HG02642 (cell line): ENCODE measurements around the gene ZSCAN2.
"Not testable (repeated sequence)": the region's sequence is repeated elsewhere in the genome, so short reads cannot be mapped to it uniquely, and the experiment has no call there.

ENCODE experiments used
- ATAC-seq: cut with Tn5 transposase; IDR thresholded peaks from one replicate; pipeline ENCODE4 v1.9.1; 2021; ENCODE audit warnings: mild to moderate bottlenecking; ENCODE audit not compliant: unreplicated experiment, poor library complexity

Gene ZSCAN2

DNA sequence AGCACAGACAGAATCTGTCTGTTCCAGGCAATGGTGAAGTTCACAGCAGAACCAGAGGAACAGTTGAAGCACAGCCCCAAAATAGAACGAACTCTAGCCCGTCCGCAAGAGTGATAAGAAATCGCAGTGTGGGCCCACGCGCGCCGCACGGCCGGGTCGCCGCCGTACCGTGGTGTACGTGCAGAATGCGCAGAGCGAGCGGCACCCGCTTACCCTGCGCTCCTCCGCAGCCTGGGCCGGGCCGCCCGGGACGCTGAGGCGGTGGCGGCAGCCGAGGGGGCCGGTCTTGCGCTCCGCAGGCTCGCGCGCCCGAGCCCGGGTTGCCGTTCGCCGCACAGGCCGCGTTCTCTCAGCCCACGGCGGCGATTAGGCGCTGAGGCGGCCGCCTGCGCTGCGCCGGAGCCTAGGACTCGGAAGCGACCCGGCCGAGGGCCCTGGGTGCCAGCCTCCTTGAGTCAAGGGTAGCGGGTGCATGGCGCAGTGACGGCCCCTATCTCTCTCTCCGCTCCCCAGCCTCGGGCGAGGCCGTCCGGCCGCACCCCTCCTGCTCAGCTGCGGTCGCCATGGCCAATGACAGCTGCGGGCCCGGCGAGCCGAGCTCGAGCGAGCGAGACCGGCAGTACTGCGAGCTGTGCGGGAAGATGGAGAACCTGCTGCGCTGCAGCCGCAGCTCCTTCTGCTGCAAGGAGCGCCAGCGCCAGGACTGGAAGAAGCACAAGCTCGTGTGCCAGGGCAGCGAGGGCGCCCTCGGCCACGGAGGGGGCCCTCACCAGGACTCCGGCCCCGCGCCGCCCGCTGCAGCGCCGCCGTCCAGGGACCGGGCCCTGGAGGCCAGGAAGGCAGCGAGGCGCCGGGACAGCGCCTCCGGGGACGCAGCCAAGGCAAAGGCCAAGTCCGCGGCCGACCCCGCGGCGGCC is 32.8 kb downstream of the ZSCAN2 start:
- ATAC-seq, result peak; percentile 51

DNA sequence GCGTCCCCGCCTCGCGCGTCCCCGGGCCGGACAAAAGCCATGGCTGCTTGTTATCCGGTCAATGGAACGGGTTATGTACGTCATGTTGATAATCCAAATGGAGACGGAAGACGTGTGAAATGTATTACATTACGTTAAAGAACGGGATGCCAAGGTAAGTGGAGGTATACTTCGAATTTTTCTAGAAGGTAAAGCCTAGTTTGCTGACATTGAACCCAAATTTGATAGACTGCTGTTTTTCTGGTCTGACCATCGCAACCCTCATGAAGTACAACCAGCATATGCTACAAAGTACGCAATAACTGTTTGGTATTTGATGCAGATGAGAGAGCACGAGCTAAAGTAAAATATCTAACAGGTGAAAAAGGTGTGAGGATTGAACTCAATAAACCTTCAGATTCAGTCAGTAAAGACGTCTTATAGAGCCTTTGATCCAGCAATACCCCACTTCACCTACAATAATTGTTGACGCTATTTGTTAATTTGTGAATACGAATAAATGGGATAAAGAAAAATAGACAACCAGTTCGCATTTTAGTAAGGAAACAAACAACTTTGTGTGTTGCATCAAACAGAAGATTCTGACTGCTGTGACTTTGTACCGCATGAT is 33.5 kb downstream of the ZSCAN2 start:
- ATAC-seq, result no peak

DNA sequence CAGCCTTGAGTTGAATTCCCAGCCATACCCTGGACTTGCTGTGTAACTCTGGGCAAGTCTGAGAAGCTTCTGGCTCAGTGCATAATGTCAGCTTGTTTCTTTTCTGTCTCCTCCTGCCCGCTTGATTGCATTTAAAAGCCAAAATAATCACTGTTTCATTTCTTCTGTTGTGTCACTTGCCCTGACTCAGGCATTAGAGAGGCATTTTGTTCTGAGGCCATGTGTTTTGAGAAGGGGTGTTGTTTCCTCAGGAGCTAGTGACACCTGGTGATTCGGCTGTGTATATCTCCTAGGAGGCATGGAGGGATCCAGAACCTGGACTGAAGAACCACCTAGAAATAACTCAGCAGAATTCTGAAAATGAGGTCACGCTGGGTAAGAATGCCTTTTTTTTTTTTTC is 37.3 kb downstream of the ZSCAN2 start:
- ATAC-seq, result no peak

DNA sequence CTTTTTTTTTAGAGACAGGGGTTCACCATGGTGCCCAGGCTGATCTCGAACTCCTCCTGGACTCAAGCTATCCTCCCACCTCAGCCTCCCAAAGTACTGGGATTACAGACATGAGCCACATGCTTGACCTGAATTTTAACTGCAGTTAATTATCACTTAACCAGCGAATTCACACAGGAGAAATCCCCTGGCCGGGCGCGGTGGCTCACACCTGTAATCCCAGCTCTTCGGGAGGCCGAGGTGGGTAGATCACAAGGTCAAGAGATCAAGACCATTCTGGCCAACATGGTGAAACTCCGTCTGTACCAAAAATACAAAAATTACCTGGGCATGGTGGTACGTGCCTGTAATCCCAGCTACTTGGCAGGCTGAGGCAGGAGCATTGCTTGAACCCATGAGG is 41.1 kb downstream of the ZSCAN2 start:
- not testable (repeated sequence) for ATAC-seq

DNA sequence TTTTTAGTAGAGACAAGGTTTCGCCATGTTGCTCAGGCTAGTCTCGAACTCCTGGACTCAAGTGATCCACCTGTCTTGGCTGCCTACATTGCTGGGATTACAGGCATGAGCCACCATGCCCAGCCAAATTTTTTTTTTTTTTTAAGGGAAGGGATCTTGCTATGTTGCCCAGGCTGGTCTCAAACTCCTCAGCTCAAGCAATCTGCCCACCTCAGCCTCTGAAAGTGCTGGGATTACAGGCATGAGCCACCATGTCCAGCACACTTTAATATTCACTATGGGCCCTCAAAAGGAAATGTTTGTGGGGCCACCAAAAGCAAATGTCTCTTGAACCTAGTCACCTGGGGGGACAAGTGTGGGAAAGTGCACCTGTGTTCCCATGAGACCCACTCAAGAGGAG is 41.8 kb downstream of the ZSCAN2 start:
- not testable (repeated sequence) for ATAC-seq

DNA sequence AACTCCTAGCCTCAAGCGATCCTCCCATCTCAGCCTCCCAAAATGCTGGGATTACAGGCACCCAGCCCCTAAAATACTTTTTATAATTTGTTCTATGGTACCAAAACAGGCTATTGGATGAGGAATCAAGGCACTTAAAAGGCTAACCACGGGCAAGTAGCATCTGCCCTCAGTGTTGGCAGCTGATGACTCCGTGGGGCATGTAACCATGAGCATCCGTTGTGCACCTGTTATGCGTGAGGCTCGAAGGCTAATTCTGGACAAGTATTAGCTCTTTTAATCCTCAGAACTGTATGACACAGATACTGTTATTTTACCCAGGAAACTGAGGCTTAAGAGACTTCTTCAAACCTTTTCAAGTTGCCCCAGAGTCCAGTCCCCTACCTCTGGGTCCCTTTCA is 43.0 kb downstream of the ZSCAN2 start:
- no peak for ATAC-seq

DNA sequence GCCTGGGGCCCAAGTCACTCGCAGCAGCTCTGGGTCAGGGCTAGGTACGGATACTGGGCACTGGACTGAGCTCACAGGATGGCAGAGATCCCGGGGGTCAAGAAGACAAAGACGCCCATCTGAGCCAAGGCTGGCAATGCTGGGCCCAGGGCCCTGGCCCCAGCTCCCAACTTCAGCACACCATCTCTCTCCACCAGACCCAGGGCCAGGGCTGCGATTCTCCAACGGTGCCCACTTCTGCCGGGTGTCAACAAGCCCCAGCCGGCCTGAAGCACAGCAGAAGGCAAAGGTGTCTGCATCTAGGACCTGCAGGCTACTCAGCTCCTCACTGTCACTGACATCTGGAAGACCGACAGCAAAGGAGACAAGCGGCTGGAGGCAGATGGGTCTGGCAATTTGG is 44.7 kb downstream of the ZSCAN2 start:
- no peak for ATAC-seq

DNA sequence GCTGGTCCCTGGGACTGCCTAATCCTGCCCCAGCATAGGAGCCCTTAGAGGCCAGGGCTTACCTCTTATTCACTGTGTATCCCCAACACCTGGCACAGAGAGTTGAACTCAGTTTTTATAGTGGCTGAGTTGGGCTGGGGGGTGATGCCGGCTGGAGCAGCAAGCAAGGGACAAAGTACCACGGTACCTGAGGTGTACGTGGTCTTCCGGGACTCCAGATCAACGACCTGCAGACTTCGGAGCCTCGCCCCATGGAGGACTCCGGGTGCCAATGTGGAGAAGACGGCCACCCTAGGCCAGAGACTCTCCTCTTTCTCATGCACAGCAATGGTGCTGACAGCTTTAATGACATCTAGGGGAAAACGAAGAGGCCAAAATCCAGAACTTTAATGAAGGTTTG is 45.2 kb downstream of the ZSCAN2 start:
- no peak for ATAC-seq

DNA sequence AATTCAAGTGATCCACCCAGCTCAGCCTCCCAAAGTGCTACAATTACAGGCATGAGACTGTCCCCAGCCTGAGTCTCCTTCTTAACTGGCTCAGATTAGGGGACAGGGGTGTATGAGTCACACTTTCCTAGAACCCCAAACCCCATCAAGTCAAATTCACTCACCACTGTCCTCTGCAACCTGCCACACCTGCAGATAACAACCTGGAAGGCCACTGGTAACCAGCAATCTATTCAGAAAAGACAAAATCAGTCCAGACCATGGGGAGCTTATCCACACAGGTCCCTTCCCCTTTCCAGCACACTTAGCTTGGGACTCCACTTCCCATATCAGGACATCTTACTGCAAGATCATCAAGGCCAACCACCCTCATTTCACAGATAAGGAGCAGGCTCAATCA is 46.9 kb downstream of the ZSCAN2 start:
- ATAC-seq, result no peak

DNA sequence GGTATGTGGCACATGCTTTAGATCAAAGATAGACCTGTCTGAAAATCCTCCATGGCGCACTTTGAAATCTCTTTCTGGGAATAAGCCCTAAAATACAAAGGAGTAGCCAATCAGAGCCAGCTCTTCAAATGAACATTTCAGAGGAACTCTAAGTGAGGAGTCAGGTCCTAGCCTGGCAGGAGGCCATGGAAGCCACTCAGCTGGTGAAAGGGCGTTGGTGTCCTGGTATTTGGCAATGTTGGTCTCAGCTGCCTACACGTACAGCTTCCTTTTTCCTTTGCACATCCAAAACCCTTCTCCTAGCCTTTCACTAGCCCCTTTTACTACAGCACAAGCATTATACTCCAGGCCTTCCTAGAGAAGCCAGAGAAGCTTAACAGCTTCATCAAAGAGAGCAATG is 47.7 kb downstream of the ZSCAN2 start:
- ATAC-seq, result no peak

DNA sequence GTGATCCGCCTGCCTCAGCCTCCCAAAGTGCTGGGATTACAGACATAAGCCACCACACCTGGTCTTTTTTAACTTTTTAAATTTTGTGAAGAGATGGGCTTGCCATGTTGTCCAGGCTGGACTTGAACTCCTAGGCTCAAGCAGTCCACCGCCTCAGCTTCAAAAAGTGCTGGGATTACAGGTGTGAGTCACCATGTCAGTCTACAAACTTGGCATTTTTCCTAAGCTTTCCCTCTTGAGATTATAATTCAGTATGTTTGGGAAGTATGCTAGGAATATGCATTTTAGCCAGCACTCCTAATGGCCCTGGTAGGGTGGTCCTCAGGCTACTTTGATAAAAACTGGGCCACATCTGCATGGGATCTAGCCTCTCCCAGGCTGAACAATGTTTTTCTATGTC is 48.9 kb downstream of the ZSCAN2 start:
- ATAC-seq, result no peak

DNA sequence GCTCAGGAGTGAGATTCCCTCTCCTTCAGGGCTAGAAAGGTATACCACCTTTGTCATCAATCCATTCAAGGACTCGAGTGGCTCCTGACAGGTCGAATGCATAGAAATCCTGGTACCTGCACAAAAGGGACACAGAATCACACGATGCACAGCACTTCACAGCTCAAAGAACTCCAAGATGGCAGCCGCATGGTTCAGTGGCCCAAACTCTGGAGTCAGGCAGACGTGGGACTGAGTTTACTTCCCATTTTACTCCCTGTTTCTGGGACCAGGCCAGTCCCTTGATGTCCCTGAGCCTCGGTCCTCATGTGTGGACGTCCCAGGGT is 52.7 kb downstream of the ZSCAN2 start:
- ATAC-seq, result peak; percentile 0

DNA sequence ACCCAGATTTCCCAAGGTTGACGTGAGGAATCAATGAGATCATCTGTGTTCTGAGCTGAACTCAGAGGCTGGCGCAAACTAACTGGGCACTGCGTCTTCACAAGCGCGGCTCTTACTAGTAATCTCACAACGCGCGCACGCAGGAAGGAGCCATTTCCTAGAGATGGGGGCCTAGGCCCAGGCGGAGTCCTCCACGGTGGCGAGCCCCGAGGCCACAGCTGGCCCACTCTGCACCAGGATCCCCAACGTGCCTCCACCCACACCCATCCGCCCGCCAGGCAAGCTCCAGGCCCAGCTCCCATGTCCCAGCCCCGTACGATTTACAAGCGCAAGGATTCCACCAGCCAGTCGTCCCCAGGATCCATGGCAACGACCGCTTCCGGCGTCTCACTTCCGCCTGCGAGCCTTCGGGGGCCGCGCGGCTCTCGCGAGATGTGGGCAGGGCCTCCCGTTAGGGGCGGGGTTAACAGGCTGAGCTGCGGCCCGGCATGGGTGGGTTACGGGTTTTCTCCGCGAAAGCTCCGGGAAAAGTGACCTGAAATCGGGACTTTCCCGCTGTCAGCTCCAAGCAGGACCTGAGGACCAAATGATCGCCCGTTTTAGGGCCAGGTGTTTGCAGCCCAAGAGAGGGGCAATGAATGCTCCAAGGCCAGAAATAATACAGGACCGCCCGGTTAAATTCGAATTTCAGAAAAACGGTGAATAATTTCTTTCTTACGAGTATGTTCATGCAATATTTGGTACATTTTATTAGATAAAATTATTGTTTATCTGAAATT is 53.3 kb downstream of the ZSCAN2 start, which contains the start of gene WDR73:
WDR73 (minus strand) TSS at position 374 of the 779 bp plus-strand sequence; CDS start at position 365, 9 bp downstream.
- ATAC-seq, result peak; percentile 87

DNA sequence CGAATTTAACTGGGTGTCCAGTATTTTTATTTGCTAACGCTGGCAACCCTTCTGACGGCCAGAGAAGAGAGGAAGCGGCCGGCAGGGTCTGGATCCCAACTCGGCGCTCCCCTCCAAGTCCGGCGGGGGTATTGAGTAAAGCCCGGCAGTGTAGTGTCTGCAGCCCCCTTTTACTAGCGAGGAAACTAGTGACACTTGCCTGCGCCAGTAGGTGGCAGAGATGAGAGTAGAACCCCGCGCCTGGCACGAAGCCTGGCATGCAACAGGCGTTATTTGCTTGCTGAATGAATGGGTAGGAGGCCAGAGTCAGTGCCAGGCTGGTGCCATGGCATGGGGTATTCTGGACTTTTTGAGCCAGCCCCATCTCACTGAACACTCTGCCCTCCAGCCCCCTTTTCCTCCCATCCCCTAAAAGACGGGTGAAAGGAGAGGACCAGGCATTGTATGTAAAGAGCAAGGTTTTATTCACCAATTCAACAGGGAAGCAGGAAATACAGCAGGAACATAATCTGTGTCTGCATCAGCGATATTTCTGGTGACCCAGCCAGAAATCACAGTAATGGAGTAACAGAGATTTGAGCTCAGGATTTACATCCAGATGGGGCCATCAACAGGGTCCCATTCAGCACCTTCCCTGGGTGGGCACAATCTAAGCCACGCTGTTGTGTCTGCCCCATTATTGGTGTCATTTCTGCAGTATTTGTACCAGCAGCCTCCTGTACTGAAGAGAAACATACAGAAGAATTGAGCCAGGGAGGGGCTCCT is 54.1 kb downstream of the ZSCAN2 start:
- ATAC-seq, result peak; percentile 32

DNA sequence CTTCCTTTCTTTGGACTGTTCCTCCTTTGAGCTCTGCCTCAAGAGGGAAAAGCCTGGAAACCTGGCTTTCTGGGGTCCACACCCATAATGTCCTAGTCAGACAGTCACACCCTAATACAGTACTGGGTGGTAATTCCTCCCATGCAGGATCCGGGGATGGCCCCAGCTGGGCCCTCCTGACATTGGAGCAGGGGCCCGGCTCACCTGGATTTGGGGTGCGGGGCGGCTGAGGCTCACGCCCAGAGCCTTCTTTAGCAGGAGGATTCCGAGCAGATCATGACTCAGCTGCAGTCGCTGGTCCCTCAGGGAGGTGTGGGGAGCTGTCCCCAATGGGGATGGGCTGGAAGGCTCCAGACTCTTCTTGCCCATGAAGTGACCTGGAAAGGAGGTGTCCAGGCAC is 56.2 kb downstream of the ZSCAN2 start:
- ATAC-seq, result no peak

DNA sequence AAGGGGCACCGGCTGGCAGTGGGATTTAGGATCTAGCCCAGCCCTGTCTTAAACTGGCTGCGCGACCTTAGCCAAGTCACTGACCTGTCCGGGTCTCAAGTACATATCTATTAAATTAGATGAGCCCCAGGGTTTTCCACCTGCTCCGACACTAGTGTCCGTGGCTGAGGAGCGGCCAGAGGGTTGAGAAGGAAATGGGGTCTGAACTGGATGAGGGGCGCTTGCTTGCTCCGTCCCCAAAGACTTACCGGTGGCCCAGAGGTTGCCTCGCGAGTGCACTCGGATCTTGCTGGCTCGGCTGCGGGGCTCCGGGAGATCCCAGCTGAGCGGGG is 56.9 kb downstream of the ZSCAN2 start:
- ATAC-seq, result no peak

DNA sequence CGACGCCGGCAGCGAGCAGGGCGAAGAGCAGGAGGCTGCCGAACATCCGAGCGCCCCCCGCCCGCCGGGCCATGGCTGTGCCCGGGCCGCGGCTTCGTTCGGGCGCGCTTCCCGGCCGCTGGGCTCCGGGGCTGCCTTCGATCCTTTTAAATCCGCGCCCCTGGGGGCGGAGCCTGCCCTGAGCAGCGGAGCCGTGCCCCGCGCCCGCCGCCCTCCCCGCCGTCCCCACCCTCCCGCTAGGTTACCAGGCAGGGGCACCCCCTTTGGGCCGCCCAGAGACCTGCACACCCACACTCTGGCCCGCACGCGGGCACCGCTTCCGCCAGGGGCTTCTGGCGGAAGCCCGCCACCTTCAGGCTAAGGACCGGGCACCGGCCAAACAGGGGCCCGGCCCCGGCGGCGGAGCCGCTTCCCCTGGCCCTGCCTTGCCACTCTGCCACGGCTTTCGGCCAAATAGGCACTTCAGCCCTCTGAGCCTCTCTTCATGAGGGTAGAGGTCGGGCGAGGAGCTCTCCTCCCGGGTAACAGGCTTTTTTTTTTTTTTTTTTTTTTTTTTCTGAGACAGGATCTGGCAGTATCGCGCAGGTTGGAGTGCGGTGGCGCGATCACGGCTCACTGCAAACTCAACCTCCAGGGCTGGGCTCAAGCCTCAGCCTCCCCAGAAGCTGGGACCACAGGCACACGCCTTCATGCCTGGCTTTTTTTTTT is 57.4 kb downstream of the ZSCAN2 start, which contains the start of gene NMB:
NMB (minus strand) TSS at position 120 of the 708 bp plus-strand sequence; CDS start at position 73, 47 bp downstream.
- ATAC-seq, result peak; percentile 67

DNA sequence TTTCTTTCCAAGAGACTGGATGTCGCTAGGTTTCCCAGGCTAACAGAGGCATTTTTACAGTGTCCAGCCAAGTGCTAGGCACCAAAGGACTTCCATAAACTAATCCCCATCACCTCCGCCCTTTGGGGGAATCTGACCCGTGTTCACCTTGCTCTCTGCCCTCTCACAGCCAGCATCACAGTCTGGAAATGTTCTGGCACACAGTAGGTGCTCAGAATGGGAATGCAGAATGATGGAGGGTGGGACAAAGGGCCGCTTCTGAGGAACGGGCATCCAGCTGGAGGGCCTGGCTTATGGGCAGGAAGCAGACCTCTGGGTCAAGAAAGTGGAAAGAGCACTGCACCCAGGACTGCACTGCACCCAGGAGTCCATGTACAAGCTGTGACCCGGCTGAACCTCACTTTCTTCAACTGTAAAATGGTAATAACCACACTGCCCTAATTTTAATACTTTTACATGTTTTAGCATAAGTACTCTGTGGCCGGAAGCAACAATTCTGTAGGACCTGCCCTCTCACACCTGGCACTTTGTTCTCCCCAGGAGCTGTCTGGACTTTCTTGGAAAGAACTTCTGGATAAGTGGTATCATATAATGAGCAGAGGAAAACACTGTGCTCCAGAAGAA is 58.1 kb downstream of the ZSCAN2 start:
- ATAC-seq, result no peak
